H1 (cell line): Measurements from ENCODE around the gene WFIKKN1. TPM values are rescaled to one million over a fixed set of nuclear protein-coding genes. Genes with fewer than 3 reads are reported as not detected.

Source experiments
- CTCF ChIA-PET: fragments of 300-600 bp; sonication (Branson Sonifier 250); formaldehyde crosslinking; loops from one replicate; lab custom pipeline; 2021; ENCODE audit not compliant: partially characterized antibody; lab: Charles Lee
- POLR2A ChIA-PET: fragments of 300-600 bp; sonication (Branson Sonifier 250); formaldehyde crosslinking; loops from one replicate; lab custom pipeline; 2021; ENCODE audit warnings: inconsistent platforms; ENCODE audit not compliant: partially characterized antibody; lab: Charles Lee
- DNase-seq, 2 experiments: peaks; one replicate each; pipeline versions ENCODE4 v3.0.0 to v3.0.0-alpha.2; 2010 to 2022; ENCODE audit warnings: low spot score in 2 of 2, low read depth in 1 of 2, mixed read lengths in 1 of 2
- FAIRE-seq: peaks from 2 replicates; lab custom pipeline; 2011; peaks lifted over from hg19 to GRCh38; lab: Jason Lieb, UNC
- H2AFZ ChIP-seq: 2 replicates; pipeline ENCODE4 v1.8.1; 2012; ENCODE audit warnings: low read length, inconsistent platforms
- H2AK5ac ChIP-seq: 2 replicates; pipeline ENCODE4 v1.6.1; 2013; ENCODE audit warnings: low read depth, low read length
- H2BK120ac ChIP-seq: replicated peaks from 2 replicates; pipeline ENCODE3; 2013; ENCODE audit warnings: low read depth, low read length, inconsistent platforms
- H2BK12ac ChIP-seq: 2 replicates; pipeline ENCODE4 v1.6.1; 2013; ENCODE audit warnings: low read depth, low read length
- H2BK15ac ChIP-seq: 2 replicates; pipeline ENCODE4 v1.6.1; 2013; ENCODE audit warnings: low read length
- H2BK20ac ChIP-seq: 2 replicates; pipeline ENCODE4 v1.6.1; 2013; ENCODE audit warnings: low read length
- H2BK5ac ChIP-seq: 2 replicates; pipeline ENCODE4 v1.6.1; 2013; ENCODE audit warnings: low read depth, low read length
- H3K14ac ChIP-seq: 2 replicates; pipeline ENCODE4 v1.6.1; 2013; ENCODE audit warnings: inconsistent platforms; ENCODE audit not compliant: insufficient read length
- H3K18ac ChIP-seq: 2 replicates; pipeline ENCODE4 v1.6.1; 2013; ENCODE audit warnings: low read length; ENCODE audit errors: extremely low read depth
- H3K23ac ChIP-seq: 2 replicates; pipeline ENCODE4 v1.6.1; 2013; ENCODE audit warnings: inconsistent platforms; ENCODE audit not compliant: insufficient read length
- H3K23me2 ChIP-seq: 2 replicates; pipeline ENCODE4 v1.6.1; 2013; ENCODE audit warnings: low read depth, low read length
- H3K27ac ChIP-seq: 2 replicates; pipeline ENCODE4 v1.6.1; 2011; ENCODE audit warnings: low read depth, low read length, inconsistent platforms
- H3K27me3 ChIP-seq, 4 experiments: replicated peaks in 1 of 4; 1 replicate in 1 of 4; 2 replicates in 3 of 4; pipeline versions ENCODE4 v1.6.1 to v1.8.1; 2011 to 2013; ENCODE audit warnings: low read length in 3 of 4, mild to moderate bottlenecking in 3 of 4, inconsistent platforms in 2 of 4, mixed read lengths in 2 of 4, moderate library complexity in 1 of 4; ENCODE audit not compliant: control insufficient read depth in 3 of 4, insufficient read depth in 3 of 4; ENCODE audit errors: extremely low read depth in 1 of 4
- H3K36me3 ChIP-seq, 4 experiments: 2 replicates each; pipeline versions ENCODE4 v1.6.1 to v1.8.1; 2011 to 2013; ENCODE audit warnings: mild to moderate bottlenecking in 4 of 4, low read length in 3 of 4, moderate library complexity in 2 of 4, control low read depth in 1 of 4, inconsistent platforms in 1 of 4; ENCODE audit not compliant: insufficient read depth in 4 of 4, control insufficient read depth in 2 of 4
- H3K4ac ChIP-seq: replicated peaks from 2 replicates; pipeline ENCODE3; 2013; ENCODE audit warnings: low read length, low read depth, mixed read lengths, inconsistent platforms; ENCODE audit not compliant: insufficient read length
- H3K4me1 ChIP-seq, 4 experiments: replicated peaks in 1 of 4; 1 replicate in 1 of 4; 2 replicates in 3 of 4; pipeline versions ENCODE4 v1.6.1 to v1.8.1; 2011 to 2013; ENCODE audit warnings: low read length in 3 of 4, inconsistent platforms in 2 of 4, mixed read lengths in 1 of 4; ENCODE audit not compliant: insufficient read depth in 4 of 4, control insufficient read depth in 3 of 4
- H3K4me2 ChIP-seq, 2 experiments: 2 replicates each; pipeline versions ENCODE4 v1.6.1 to v1.8.1; 2011 to 2013; ENCODE audit warnings: low read depth in 2 of 2, low read length in 2 of 2, control low read depth in 1 of 2, inconsistent platforms in 1 of 2, mild to moderate bottlenecking in 1 of 2; ENCODE audit not compliant: insufficient read depth in 1 of 2
- H3K4me3 ChIP-seq, 4 experiments: fragments of 200-600, 300-600 bp in 1 of 4; sonication (generic), shearing (Covaris generic), sonication (Bioruptor Twin) in 1 of 4; 2 replicates each; pipeline versions ENCODE4 v1.5.1 to v1.8.1; 2011 to 2016; ENCODE audit warnings: low read length in 4 of 4, low read depth in 3 of 4, control low read depth in 2 of 4, inconsistent platforms in 2 of 4, mild to moderate bottlenecking in 2 of 4, mixed read lengths in 1 of 4, moderate library complexity in 1 of 4; ENCODE audit not compliant: insufficient read depth in 2 of 4; ENCODE audit errors: extremely low read depth in 1 of 4
- H3K56ac ChIP-seq: replicated peaks from 2 replicates; pipeline ENCODE3; 2013; ENCODE audit warnings: low read depth, mild to moderate bottlenecking, mixed read lengths, low read length, inconsistent platforms; ENCODE audit not compliant: insufficient read length
- H3K79me1 ChIP-seq: 2 replicates; pipeline ENCODE4 v1.6.1; 2013; ENCODE audit warnings: low read depth, low read length, control low read depth
- H3K79me2 ChIP-seq, 2 experiments: 2 replicates each; pipeline versions ENCODE4 v1.6.1 to v1.8.1; 2012 to 2013; ENCODE audit warnings: low read length in 2 of 2, mild to moderate bottlenecking in 2 of 2, inconsistent platforms in 1 of 2; ENCODE audit not compliant: insufficient read depth in 2 of 2, control insufficient read depth in 1 of 2
- H3K9ac ChIP-seq, 4 experiments: replicated peaks in 1 of 4; 1 replicate in 1 of 4; 2 replicates in 3 of 4; pipeline versions ENCODE4 v1.6.1 to v1.8.1; 2011 to 2013; ENCODE audit warnings: low read depth in 3 of 4, low read length in 3 of 4, control low read depth in 2 of 4, mild to moderate bottlenecking in 2 of 4, moderate library complexity in 2 of 4, inconsistent platforms in 1 of 4; ENCODE audit errors: extremely low read depth in 1 of 4
- H3K9me3 ChIP-seq, 2 experiments: 2 replicates each; pipeline versions ENCODE4 v1.6.1 to v1.8.1; 2012 to 2013; ENCODE audit warnings: mild to moderate bottlenecking in 2 of 2, moderate library complexity in 2 of 2, control low read depth in 1 of 2, inconsistent platforms in 1 of 2, low read depth in 1 of 2, low read length in 1 of 2, mixed read lengths in 1 of 2; ENCODE audit not compliant: insufficient read depth in 2 of 2
- H4K20me1 ChIP-seq, 2 experiments: replicated peaks in 1 of 2; 2 replicates each; pipeline versions ENCODE3 to v1.8.1; 2011 to 2013; ENCODE audit warnings: inconsistent platforms in 2 of 2, low read length in 2 of 2, mild to moderate bottlenecking in 1 of 2; ENCODE audit not compliant: insufficient read depth in 2 of 2, control insufficient read depth in 1 of 2
- H4K5ac ChIP-seq: 2 replicates; pipeline ENCODE4 v1.6.1; 2013; ENCODE audit warnings: low read length, low read depth, mixed read lengths, inconsistent platforms; ENCODE audit not compliant: insufficient read length
- H4K8ac ChIP-seq: 2 replicates; pipeline ENCODE4 v1.8.0; 2013; ENCODE audit warnings: mild to moderate bottlenecking, moderate library complexity, low read length, inconsistent platforms; ENCODE audit not compliant: insufficient read depth; ENCODE audit errors: extremely low read depth
- H4K91ac ChIP-seq: replicated peaks from 2 replicates; pipeline ENCODE3; 2013; ENCODE audit warnings: low read length, mixed read lengths, inconsistent platforms; ENCODE audit not compliant: insufficient read length
- ASH2L ChIP-seq: fragments of 200-600, 300-600 bp; sonication (generic); IDR thresholded peaks from one replicate; pipeline ENCODE4 v1.7.1; 2017; ENCODE audit warnings: low read length
- ATF3 ChIP-seq: IDR thresholded peaks from 2 replicates; pipeline ENCODE4 v1.6.1; 2011; ENCODE audit warnings: low read depth, mild to moderate bottlenecking, low read length; ENCODE audit not compliant: insufficient read depth
- CBX8 ChIP-seq: fragments of 300-800, 300-1000 bp; sonication (generic); IDR thresholded peaks from 2 replicates; pipeline ENCODE4 v1.7.1; 2016; ENCODE audit warnings: low read depth, low read length, borderline replicate concordance
- CEBPB ChIP-seq: IDR thresholded peaks from 2 replicates; pipeline ENCODE4 v1.6.1; 2012; ENCODE audit warnings: low read depth, low read length
- EGR1 ChIP-seq: IDR thresholded peaks from 2 replicates; pipeline ENCODE4 v1.6.1; 2011; ENCODE audit warnings: low read depth, low read length, borderline replicate concordance
- FOSL1 ChIP-seq: IDR thresholded peaks from 2 replicates; pipeline ENCODE4 v1.6.1; 2011; ENCODE audit warnings: mild to moderate bottlenecking, low read depth, low read length, moderate library complexity; ENCODE audit not compliant: insufficient read depth
- GABPA ChIP-seq: IDR thresholded peaks from 2 replicates; pipeline ENCODE4 v1.6.1; 2011; ENCODE audit warnings: mild to moderate bottlenecking, low read length, moderate library complexity, borderline replicate concordance; ENCODE audit not compliant: insufficient read depth
- PHF8 ChIP-seq: fragments of 200-600 bp; sonication (generic); conservative IDR thresholded peaks from 2 replicates; pipeline ENCODE4 v1.7.1; 2012; ENCODE audit warnings: low read depth, mild to moderate bottlenecking, inconsistent platforms, low read length, moderate library complexity
- SIN3A ChIP-seq, 2 experiments: IDR thresholded peaks in 1 of 2; conservative IDR thresholded peaks in 1 of 2; 2 replicates each; pipeline ENCODE4 v1.6.1; 2011 to 2012; ENCODE audit warnings: low read length in 2 of 2, improper control_type of control experiment in 1 of 2, low read depth in 1 of 2, mild to moderate bottlenecking in 1 of 2
- WGBS, 2 experiments: shearing (Covaris generic) in 1 of 2; methylation state at CpG; one replicate each; pipeline versions ENCODE4 v1.1.6 to v1.1.7; 2013 to 2015; ENCODE audit warnings: low lambda C conversion rate in 2 of 2, mixed read lengths in 2 of 2, inconsistent platforms in 1 of 2, low coverage in 1 of 2, missing lambda C conversion rate in 1 of 2; ENCODE audit not compliant: insufficient replicate concordance in 2 of 2, insufficient coverage in 1 of 2, insufficient read length in 1 of 2; ENCODE audit errors: extremely low coverage in 1 of 2, missing lambda C conversion rate in 1 of 2; 5-methylcytosine and 5-hydroxymethylcytosine counted together
- polyA plus RNA-seq, 7 experiments: library from polyadenylated mRNA; depleted of rRNA in 3 of 7; stranded (reverse) in 5 of 7; unstranded in 2 of 7; fragments of >200 nt in 5 of 7; fragments of 200-250 nt in 2 of 7; gene quantifications; 1 replicate in 5 of 7; 2 replicates in 1 of 7; 4 replicates in 1 of 7; pipeline versions ENCODE4 v1.2.1 to v1.2.3, GENCODE V29; 2011 to 2013; ENCODE audit warnings: missing spikeins in 2 of 7, mixed read lengths in 2 of 7
- total RNA-seq: library from RNA; stranded (reverse); fragmentation: NEBNext Ultra II Directional; extraction: Animal tissue kit (Norgen Biotek cat#: 25700); gene quantifications from 2 replicates; pipeline ENCODE4 v1.2.1, GENCODE V29; 2021

The WFIKKN1 gene
- total and polyA plus RNA-seq, 2 of the 8 experiments (the other 6 are each of a cell fraction or from before 2014, with no cell fraction given): 11.4 to 15.8 TPM

GRCh38 chr16:648781-649589 lies 18.2 kb downstream of the WFIKKN1 start, which contains the start of gene WDR90:
WDR90 (plus strand) TSS chr16:649365; CDS start chr16:649417, 52 bp downstream.
- Histone ChIP-seq H2BK15ac (no peak within 1 kb of the TSS), H2BK20ac (no peak within 1 kb of the TSS), H3K79me2 (no peaks in the 10 kb centered on the region), H3K4me2 (peak within 1 kb of the TSS; percentile 67 to 86), H4K91ac (peak within 1 kb of the TSS; percentile 6), H3K23ac (no peak within 1 kb of the TSS), H3K23me2 (peaks cover 7% of the 10 kb centered on the region), H4K8ac (peak within 1 kb of the TSS; percentile 82), H2AFZ (no peak within 1 kb of the TSS), H3K27ac (peak within 1 kb of the TSS; percentile 35; the same call in 1 of the 2 replicates), H2BK5ac (peak within 1 kb of the TSS; percentile 52), H2BK120ac (no peak within 1 kb of the TSS), H3K27me3 (no peaks in the 10 kb centered on the region), H3K4me3 (peak within 1 kb of the TSS; percentile 59 to 76 (median 68)), H2BK12ac (peak within 1 kb of the TSS; percentile 50; the same call in 1 of the 2 replicates), H3K4me1 (peaks cover 0 to 4% (median under 1%) of the 10 kb centered on the region in 4 experiments; a peak in 4 of 7 replicates), H3K4ac (no peak within 1 kb of the TSS), H4K5ac (peak within 1 kb of the TSS; percentile 28), H3K9ac (peak within 1 kb of the TSS; percentile 38 to 55 (median 50); a peak in 6 of 7 replicates), H3K14ac (no peak within 1 kb of the TSS), H3K79me1 (no peaks in the 10 kb centered on the region; the same call in 1 of the 2 replicates), H4K20me1 (peaks cover 0 to 9% of the 10 kb centered on the region in 2 experiments), H3K36me3 (peaks cover 0 to 9% (median 1%) of the 10 kb centered on the region in 4 experiments; a peak in 1 of 8 replicates), H3K56ac (peak within 1 kb of the TSS; percentile 77), H2AK5ac (no peak within 1 kb of the TSS), H3K18ac (peak within 1 kb of the TSS; percentile 32), H3K9me3 (no peaks in the 10 kb centered on the region)
- FAIRE-seq (no peak), DNase-seq (peak in 1 of 2 experiments; percentile 97)
- 2% methylated on average over 82 of the region's 91 CpGs; no CpG with 5 or more reads in 1 of the 2 experiments for WGBS, 2 experiments
- POLR2A ChIA-PET: interaction anchor here (0.8 to 2.9 kb wide), 21 partner anchors 9 to 278 kb away, joined by 3 to 14 read pairs (median 4); partner anchors contain the start of genes JMJD8, METTL26, MRPL28 and RHBDL1
- CTCF ChIA-PET: interaction anchor here (0.6 to 7.9 kb wide), 25 partner anchors 8 to 638 kb away, joined by 3 to 104 read pairs (median 5); partner anchors contain the start of genes JMJD8, METTL26, NHLRC4 and RHBDL1
- TF ChIP-seq PHF8 (peak; percentile 49), CEBPB (no peak), ASH2L (peak; percentile 59), GABPA (peak; percentile 89), EGR1 (peak; percentile 66), CBX8 (no peak), SIN3A (conservative IDR thresholded peaks at IDR 0.05 in 1 of 2, IDR thresholded peaks at IDR 0.05 in 1 of 2; ENCODE audit: low read depth in 1 of 2, low read length in 2 of 2) (peak; percentile 94 to 99), FOSL1 (no peak), ATF3 (peak; percentile 79)
